OCI-LY3 (cell line): ENCODE data around the gene CFAP54.

Experiments used
- H2AFZ ChIP-seq: fragments of 200-600, 300-600 bp; shearing (Covaris generic); 2 replicates; pipeline ENCODE4 v1.6.0; 2014; ENCODE audit warnings: antibody characterized with exemption, low read depth, low read length
- H3K27ac ChIP-seq: fragments of 200-600, 300-600 bp; sonication (generic); 2 replicates; pipeline ENCODE4 v1.5.1; 2014; ENCODE audit warnings: mild to moderate bottlenecking, low read length, moderate library complexity, mixed read lengths
- H3K27me3 ChIP-seq: fragments of 200-600, 300-600 bp; sonication (generic); 2 replicates; pipeline ENCODE4 v1.6.1; 2014; ENCODE audit warnings: low read depth, low read length, mixed read lengths
- H3K36me3 ChIP-seq: fragments of 200-600, 300-600 bp; sonication (generic); replicated peaks from 2 replicates; pipeline ENCODE3; 2014; ENCODE audit warnings: low read depth, low read length, mixed read lengths
- H3K4me1 ChIP-seq: fragments of 300-600, 200-600 bp; sonication (generic); 2 replicates; pipeline ENCODE4 v1.6.1; 2014; ENCODE audit warnings: low read length, mixed read lengths
- H3K4me2 ChIP-seq: fragments of 200-600, 300-600 bp; sonication (generic); 2 replicates; pipeline ENCODE4 v1.6.1; 2014; ENCODE audit warnings: low read length, mixed read lengths
- H3K4me3 ChIP-seq: fragments of 300-600, 200-600 bp; sonication (generic); 2 replicates; pipeline ENCODE4 v1.5.1; 2014; ENCODE audit warnings: antibody characterized with exemption, mild to moderate bottlenecking, low read length, moderate library complexity
- H3K79me2 ChIP-seq: fragments of 300-600, 200-600 bp; shearing (Covaris generic); 2 replicates; pipeline ENCODE4 v1.6.1; 2014; ENCODE audit warnings: mild to moderate bottlenecking, low read length, mixed read lengths
- H3K9ac ChIP-seq: fragments of 300-600, 200-600 bp; shearing (Covaris generic); 2 replicates; pipeline ENCODE4 v1.6.0; 2014; ENCODE audit warnings: mild to moderate bottlenecking, low read length, moderate library complexity
- H3K9me3 ChIP-seq: fragments of 200-600, 300-600 bp; shearing (Covaris generic); 2 replicates; pipeline ENCODE4 v1.6.1; 2014; ENCODE audit warnings: low read length, mixed read lengths; ENCODE audit not compliant: insufficient read depth
- H4K20me1 ChIP-seq: fragments of 200-600, 300-600 bp; sonication (generic); 2 replicates; pipeline ENCODE4 v1.6.1; 2016; ENCODE audit warnings: low read length, mixed read lengths; ENCODE audit not compliant: insufficient read depth
- CTCF ChIP-seq: fragments of 200-600, 300-600 bp; sonication (generic); IDR thresholded peaks from 2 replicates; pipeline ENCODE4 v1.5.1; 2014; ENCODE audit warnings: antibody characterized with exemption, low read length, low read depth
- EZH2phosphoT487 ChIP-seq: fragments of 200-600 bp; shearing (Covaris generic); IDR thresholded peaks from 2 replicates; pipeline ENCODE4 v1.6.1; 2018; ENCODE audit warnings: antibody characterized with exemption, mixed run types, low read depth

The CFAP54 gene

DNA sequence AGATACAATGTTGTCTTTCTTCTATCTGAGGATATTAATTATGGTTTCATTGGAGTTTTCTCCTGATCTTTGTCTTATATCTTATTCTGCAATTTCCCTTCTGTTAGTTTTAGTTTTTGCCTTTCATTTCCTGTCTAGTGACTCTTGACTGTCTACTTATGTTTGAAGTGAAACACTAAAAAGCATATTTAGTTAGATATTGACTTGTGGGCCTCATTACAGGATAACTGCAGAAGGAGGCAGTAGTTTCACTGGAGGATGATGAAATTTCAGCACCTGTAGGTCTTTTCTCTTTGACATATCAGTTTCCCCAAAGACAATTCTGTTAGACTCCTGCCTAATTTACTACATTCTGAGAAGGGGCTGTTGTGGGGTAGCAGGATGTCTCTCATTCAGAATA is 320.1 kb downstream of the CFAP54 start:
- no peak overlapping the region for H3K27ac ChIP-seq
- no peak overlapping the region for H2AFZ ChIP-seq
- no peak overlapping the region for H3K4me3 ChIP-seq

GRCh38 chr12:96810057-96810456 is 320.7 kb downstream of the CFAP54 start:
- no peak overlapping the region for H3K9ac ChIP-seq
- H3K27ac ChIP-seq = no peak overlapping the region
- H3K4me3 ChIP-seq = no peak overlapping the region
- no peaks in the 10 kb centered on the region; the same call in 1 of the 2 replicates for H3K4me1 ChIP-seq
- no peaks in the 10 kb centered on the region for H3K27me3 ChIP-seq
- no peak overlapping the region for H3K4me2 ChIP-seq
- H4K20me1 ChIP-seq = no peaks in the 10 kb centered on the region
- H3K9me3 ChIP-seq = no peaks in the 10 kb centered on the region
- TF ChIP-seq EZH2phosphoT487 = no peak
- TF ChIP-seq CTCF = no peak
- no peaks in the 10 kb centered on the region for H3K36me3 ChIP-seq
- H3K79me2 ChIP-seq = no peaks in the 10 kb centered on the region
- no peak overlapping the region for H2AFZ ChIP-seq

More for the DNA sequence above, 320.1 kb downstream of the CFAP54 start:
- no peaks in the 10 kb centered on the region; the same call in 1 of the 2 replicates for H3K9me3 ChIP-seq
- no peak overlapping the region for H3K9ac ChIP-seq
- H3K4me1 ChIP-seq = no peaks in the 10 kb centered on the region; the same call in 1 of the 2 replicates
- TF ChIP-seq EZH2phosphoT487 = no peak
- no peak for TF ChIP-seq CTCF
- no peak overlapping the region for H3K4me2 ChIP-seq
- H3K36me3 ChIP-seq = no peaks in the 10 kb centered on the region
- no peaks in the 10 kb centered on the region for H3K27me3 ChIP-seq
- H4K20me1 ChIP-seq = no peaks in the 10 kb centered on the region
- H3K79me2 ChIP-seq = no peaks in the 10 kb centered on the region

DNA sequence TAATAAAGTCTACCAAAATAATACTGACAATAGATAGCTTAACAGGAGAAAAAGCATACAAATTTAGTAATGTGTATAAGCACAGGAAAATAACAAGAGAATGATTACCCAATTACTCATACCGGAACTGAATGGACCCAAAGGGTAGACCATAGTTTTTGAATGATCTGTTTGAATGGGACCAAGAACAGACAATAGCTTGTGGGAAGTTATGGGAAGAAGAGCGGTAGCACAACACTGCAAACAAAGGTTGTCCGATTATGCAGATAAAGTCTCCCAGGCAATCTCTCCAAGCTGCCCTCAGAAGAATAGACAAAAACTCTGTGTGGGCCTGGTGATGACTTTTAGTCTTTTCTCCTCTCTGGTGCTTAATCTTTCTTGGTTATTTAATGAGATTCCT is 321.1 kb downstream of the CFAP54 start:
- Histone ChIP-seq H3K4me1 (no peaks in the 10 kb centered on the region; the same call in 1 of the 2 replicates), H3K4me3 (no peak overlapping the region), H3K79me2 (no peaks in the 10 kb centered on the region), H3K27ac (no peak overlapping the region), H3K36me3 (no peaks in the 10 kb centered on the region), H2AFZ (no peak overlapping the region), H3K27me3 (no peaks in the 10 kb centered on the region), H4K20me1 (no peaks in the 10 kb centered on the region), H3K4me2 (no peak overlapping the region), H3K9me3 (no peaks in the 10 kb centered on the region), H3K9ac (no peak overlapping the region)
- TF ChIP-seq EZH2phosphoT487 (no peak), CTCF (no peak)

- Histone ChIP-seq H3K36me3 (no peaks in the 10 kb centered on the region), H3K79me2 (no peaks in the 10 kb centered on the region), H3K4me1 (no peaks in the 10 kb centered on the region; the same call in 1 of the 2 replicates), H3K4me2 (no peak overlapping the region), H4K20me1 (no peaks in the 10 kb centered on the region), H3K27ac (no peak overlapping the region), H3K4me3 (no peak overlapping the region), H3K9ac (no peak overlapping the region), H3K9me3 (no peaks in the 10 kb centered on the region), H2AFZ (no peak overlapping the region), H3K27me3 (no peaks in the 10 kb centered on the region)
- TF ChIP-seq EZH2phosphoT487 = no peak
- TF ChIP-seq CTCF = no peak
Measured at GRCh38 chr12:96811083-96811482, 321.7 kb downstream of the CFAP54 start.
